GM21360 (cell line): Measurements from ENCODE around the gene EMC6.
A peak's percentile ranks its signal among the peaks of the same experiment; 100 is the strongest.

Experiments used
- ATAC-seq: cut with Tn5 transposase; IDR thresholded peaks from one replicate; pipeline ENCODE4 v1.9.1; 2021; ENCODE audit warnings: mild to moderate bottlenecking, moderate library complexity; ENCODE audit not compliant: unreplicated experiment

EMC6 gene

DNA sequence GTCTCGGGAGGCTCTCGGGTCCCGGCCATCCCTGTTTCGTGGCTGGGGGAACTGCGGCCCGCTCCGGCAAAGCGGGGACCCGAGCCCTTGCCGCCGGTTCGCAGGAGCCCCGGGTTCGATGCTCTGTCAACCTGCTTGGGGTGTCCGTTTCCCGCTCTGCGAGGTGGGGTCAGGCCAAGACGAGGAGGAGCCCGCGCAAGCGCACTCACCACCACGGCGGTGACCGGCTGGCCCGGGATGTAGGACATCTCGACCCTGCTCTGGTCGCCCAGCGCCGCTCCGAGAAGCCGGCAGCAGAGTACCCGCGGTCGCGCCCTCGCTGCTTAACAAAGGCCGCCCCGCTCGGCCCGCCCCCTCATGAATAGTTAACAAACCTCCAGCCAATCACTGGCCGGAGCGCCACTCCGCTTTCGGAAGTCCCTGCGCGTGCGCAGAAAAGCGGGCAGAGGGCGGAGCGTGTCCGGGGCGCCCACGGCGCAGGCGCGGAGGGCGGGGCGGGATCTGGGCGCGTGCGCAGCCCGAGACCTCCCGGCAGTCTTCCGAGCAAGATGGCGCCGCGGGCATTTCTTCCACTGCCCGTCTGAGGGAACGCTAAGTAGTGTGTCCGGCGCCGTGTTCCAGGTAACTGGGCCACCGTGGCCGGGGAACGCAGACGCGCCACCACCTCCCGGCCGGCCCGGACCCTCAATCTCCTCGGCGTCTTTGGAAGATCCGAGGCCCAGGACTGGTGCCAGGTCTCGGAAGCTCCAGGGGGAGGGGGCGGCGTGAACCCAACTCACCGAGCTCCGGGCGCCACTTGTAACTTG is at the start of gene EMC6, which contains the start of gene TAX1BP3:
TSS of gene EMC6 (plus strand) at position 534 of the 806 bp plus-strand sequence. CDS start 335 bp downstream, outside the sequence.
TSS of gene TAX1BP3 (minus strand) at position 300 of the 806 bp plus-strand sequence. CDS start at position 248, 52 bp downstream.
- ATAC-seq, result peak; percentile 87

- no peak for ATAC-seq
Measured at GRCh38 chr17:3621146-3621720, 47.4 kb upstream of the EMC6 start.

DNA sequence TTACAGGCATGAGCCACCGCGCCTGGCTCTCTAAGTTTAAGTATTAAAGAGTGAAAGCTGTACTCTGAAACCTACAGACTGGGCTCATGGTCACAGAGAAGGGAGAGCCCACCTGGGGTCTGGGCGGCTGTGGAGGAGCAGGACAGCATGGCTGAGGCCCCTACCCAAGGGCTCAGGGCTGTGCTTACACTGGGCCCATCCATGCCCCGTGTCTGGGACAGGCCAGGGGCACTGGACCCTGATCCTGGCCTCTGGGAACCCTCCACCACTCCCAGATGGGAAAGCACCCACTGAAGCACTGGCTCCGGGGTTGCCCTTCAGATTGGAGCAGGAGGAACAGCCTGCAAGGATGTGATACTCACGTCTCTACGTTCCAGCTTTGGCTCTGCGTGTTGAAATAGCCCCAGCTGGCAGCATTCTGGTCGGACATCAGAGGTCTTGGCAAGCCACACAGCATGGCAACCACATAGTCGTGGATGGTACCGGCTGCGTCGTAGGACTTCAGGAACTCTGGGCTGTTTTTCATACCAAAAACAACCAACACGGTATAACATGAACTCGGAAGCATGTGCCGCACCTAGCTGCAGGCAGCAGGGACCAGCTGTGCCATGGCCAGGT is 45.5 kb upstream of the EMC6 start:
- no peak for ATAC-seq

GRCh38 chr17:3626831-3627768 is 41.5 kb upstream of the EMC6 start:
- ATAC-seq, result no peak

DNA sequence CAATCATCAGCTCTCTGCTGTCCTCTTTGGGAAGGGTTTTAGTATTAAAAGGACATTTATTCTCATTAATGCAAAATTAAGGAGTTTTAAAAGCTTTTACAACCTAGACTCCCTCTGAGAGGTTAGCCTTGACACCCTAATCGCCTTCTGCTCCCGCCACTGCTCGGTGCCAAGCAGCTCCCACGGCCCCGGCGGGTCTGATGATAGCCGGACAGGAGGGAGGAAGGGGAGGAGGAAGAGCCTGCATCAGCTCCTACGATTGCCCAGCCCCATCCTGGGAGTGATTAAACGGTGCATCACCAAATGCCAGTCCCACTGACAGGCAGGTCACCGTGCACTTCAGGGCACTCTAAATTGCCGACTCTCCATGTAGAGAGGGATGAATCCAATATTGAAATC is 40.8 kb upstream of the EMC6 start:
- ATAC-seq, result no peak

DNA sequence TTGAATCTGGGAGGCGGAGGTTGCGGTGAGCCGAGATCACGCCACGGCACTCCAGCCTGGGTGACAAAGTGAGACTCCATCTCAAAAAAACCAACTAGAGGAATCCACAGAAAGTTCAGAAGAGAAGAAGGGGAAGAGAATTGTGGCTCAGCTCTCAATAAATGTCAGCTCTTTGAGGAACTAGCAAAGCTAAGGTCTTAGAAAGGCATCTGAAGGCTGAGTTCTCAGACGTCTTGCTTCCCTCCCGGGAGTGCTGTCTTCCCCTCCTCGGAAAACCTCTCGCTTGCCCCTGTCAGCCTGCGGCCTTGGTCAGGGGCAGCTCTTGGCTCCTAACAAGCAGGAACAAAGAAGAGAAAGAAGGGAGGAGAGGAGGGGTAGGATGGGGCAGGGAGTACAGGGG is 37.8 kb upstream of the EMC6 start:
- ATAC-seq, result no peak

DNA sequence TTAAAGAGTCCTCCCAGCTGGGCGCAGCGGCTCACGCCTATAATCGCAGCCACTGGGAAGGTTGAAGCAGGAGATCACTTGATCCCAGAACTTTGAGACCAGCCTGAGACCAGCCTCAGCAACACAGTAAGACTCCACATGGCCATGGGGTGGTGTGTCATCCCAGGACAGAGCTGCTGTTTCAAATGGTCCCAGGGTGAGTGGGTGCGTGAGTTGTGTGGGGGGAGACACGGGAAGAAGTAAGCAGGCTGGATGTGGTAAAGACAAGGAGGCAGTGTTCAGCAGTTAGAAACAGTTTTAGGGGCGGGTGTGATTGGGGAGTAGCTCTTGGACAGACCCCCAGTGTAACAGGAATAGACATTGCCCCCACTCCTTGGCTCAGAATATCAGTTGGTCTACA is 36.3 kb upstream of the EMC6 start:
- no peak for ATAC-seq

DNA sequence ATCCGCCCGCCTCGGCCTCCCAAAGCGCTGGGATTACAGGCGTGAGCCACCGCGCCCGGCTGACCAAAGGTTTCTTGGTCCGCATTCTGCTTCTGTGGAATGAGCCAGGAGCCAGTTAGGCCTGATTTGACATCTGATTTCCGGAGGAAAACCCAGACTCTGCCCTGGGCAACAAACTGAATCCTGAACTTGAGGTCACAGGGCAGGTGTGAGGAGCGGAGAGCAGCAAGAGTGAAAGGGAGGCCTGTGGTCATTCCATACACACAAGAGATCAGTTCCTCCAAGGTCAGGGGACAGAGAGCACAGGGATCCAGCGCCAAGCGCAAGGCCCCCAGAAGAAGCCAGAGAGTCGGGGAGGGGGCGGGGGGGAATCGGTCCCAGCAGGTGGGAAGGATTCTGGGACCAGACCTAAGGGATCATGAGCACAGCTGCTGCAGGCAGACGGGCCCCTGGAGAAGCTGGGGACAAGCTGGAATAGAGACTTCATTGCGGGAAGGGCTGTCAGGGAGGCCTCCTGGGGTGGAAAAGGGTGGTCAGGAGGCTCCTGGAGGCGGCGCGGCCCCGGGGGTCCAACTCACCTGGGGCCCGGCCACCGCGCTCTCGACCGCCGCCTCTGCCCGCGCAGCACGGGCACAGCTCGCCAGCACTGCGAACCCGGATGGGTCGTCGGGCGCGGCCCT is 33.0 kb upstream of the EMC6 start:
- peak; percentile 27 for ATAC-seq

DNA sequence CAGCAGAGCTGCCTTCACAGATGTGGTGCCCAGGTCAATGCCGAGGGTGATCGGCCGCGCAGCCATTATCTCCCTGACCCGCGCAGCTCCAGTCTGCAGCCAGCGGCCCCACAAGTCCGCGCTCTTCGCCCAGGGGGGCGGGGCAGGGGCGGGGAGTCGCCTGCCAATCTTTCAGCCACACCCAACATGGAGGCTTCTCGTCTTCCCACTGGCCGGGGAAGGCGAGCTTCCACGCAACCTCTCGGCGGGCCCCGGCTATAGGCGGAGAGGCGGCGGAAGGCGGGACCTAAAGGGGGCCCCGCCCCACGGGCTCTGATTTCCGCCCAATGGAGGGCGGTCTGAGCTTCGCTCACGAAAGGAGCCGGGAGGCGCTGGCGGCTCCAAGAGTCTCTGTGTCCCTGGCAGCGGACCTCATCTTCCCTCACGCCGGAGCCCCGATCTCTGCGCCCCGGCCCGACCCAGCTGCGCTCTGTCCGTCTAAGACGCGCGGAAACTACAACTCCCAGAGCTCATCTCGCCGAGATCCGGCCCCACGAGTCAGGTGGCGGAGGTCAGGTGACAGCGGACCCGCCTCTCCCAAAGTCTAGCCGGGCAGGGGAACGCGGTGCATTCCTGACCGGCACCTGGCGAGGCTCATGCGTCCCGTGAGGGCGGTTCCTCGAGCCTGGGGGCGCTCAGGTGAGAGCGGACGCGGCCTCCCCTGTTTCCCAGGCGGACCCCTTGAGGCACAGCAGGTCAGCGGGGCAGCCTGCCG is 32.3 kb upstream of the EMC6 start, which contains the start of the genes CTNS and SHPK:
TSS of gene CTNS (plus strand) at position 607 of the 754 bp plus-strand sequence. CDS start 3,447 bp downstream, outside the sequence.
TSS of gene SHPK (minus strand) at position 97 of the 754 bp plus-strand sequence. CDS start at position 66, 31 bp downstream.
- peak; percentile 88 for ATAC-seq

- peak; percentile 9 for ATAC-seq
Measured at GRCh38 chr17:3636908-3637373, 31.7 kb upstream of the EMC6 start.

DNA sequence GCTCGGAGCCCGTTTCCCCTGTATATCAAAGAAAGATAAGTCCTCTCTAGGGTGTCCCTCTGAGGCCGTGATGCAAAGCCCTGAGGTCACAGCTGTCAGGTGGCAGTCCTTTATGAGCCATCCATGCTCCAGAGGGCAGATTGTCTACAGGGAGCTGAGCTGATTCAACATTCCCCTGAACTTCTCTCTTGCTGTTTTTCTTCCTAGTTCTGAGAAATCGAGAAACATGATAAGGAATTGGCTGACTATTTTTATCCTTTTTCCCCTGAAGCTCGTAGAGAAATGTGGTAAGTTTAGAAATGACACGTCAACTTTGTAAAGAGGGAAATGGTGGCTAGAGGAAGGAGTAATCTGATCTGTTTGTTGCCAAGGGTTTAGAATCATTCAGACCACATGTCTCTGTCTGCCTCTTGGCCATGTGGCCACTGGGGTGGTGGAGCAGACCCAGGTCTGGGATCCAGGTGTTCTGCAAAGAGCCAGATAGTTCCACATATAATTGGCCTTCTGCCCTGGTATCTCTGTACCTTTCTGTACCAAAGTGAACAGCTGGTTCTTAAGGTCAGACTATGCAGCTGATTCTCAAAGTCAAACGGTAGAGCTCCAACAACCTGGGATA is 28.5 kb upstream of the EMC6 start:
- no peak for ATAC-seq

GRCh38 chr17:3641014-3641413 is 27.6 kb upstream of the EMC6 start:
- ATAC-seq, result no peak

- no peak for ATAC-seq
Measured at GRCh38 chr17:3641717-3642486, 26.7 kb upstream of the EMC6 start.

- no peak for ATAC-seq
Measured at GRCh38 chr17:3643889-3644349, 24.7 kb upstream of the EMC6 start.

DNA sequence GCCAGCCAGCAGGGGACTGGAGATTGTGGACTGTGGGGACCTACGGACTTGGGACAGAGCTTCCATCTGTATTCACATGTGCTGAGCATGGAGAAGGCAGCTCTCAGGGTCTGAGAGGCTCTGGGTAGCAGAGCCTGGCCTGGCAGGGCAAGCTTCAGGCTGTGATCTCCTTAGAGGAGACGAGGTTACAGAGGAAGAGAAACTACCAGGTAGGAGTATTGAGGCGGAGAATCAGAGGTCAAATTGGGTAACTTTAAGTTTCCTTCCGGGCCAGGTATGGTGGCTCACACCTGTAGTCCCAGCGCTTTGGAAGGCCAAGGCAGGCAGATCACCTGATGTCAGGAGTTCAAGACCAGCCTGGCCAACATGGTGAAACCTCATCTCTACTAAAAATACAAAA is 23.3 kb upstream of the EMC6 start:
- no peak for ATAC-seq

DNA sequence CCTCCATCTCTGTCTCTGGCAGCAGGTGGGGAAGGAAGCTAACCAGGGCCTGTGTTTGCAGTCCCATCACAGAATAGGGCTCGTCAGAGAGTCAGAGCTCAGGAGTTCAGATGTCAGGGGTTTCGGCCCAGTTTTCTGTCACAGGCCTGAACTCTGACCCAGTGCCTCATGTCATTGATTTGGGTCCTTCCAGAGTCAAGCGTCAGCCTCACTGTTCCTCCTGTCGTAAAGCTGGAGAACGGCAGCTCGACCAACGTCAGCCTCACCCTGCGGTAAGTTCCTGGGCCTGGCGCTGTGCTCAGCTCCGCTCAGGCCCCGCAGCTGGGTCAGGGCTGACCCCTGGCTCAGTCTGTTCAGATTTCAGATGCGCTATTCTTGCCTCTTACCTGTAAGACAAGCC is 21.4 kb upstream of the EMC6 start:
- ATAC-seq, result no peak

GRCh38 chr17:3647769-3648555 is 20.6 kb upstream of the EMC6 start:
- no peak for ATAC-seq
